Calu3 (cell line): Measurements from ENCODE around the gene CST3. TPM values are rescaled to one million over a fixed set of nuclear protein-coding genes. Genes with fewer than 3 reads are reported as not detected.

Experiments
- BruUV-seq: library from RNA; stranded (reverse); fragments of 400-500 nt; replicated peaks from 2 replicates; lab custom pipeline; 2021; lab: Mats Ljungman, UMichigan
- CTCF ChIA-PET: fragments of 300-600 bp; sonication (Branson Sonifier 250); formaldehyde crosslinking; loops from one replicate; lab custom pipeline; 2022; ENCODE audit warnings: antibody characterized with exemption; lab: Charles Lee
- DNase-seq: peaks from one replicate; pipeline ENCODE4 v3.0.0; 2022
- H3K27ac Mint-ChIP-seq: one replicate; pipeline ENCODE4 v1.8.0; 2022; ENCODE audit warnings: mixed read lengths; ENCODE audit not compliant: unreplicated experiment
- H3K27me3 Mint-ChIP-seq: one replicate; pipeline ENCODE4 v1.8.0; 2022; ENCODE audit warnings: mixed read lengths; ENCODE audit not compliant: unreplicated experiment
- H3K36me3 Mint-ChIP-seq: one replicate; pipeline ENCODE4 v1.8.0; 2022; ENCODE audit warnings: mild to moderate bottlenecking, moderate library complexity, mixed read lengths; ENCODE audit not compliant: insufficient read depth, unreplicated experiment
- H3K4me1 Mint-ChIP-seq: one replicate; pipeline ENCODE4 v1.8.0; 2022; ENCODE audit warnings: mild to moderate bottlenecking, low read depth, mixed read lengths; ENCODE audit not compliant: unreplicated experiment
- H3K4me3 Mint-ChIP-seq: one replicate; pipeline ENCODE4 v1.8.0; 2022; ENCODE audit warnings: mild to moderate bottlenecking, low read depth, moderate library complexity, mixed read lengths; ENCODE audit not compliant: unreplicated experiment
- H3K9me3 Mint-ChIP-seq: one replicate; pipeline ENCODE4 v1.8.0; 2022; ENCODE audit warnings: low read depth, mixed read lengths; ENCODE audit not compliant: unreplicated experiment
- intact Hi-C: fragments of 100-400 bp; cut with micrococcal nuclease; formaldehyde crosslinking; loops from one replicate; pipeline ENCODE4 v1.10.0; 2022; ENCODE audit not compliant: unreplicated experiment
- total RNA-seq: library from RNA; stranded (reverse); gene quantifications from 2 replicates; pipeline ENCODE4 v1.2.3, GENCODE V29; 2022
- TF ChIP-seq, protein P1 (sequence below): fragments of 200-600 bp; IDR thresholded peaks from one replicate; pipeline ENCODE4 v1.8.0; 2022; ENCODE audit warnings: antibody characterized with exemption; ENCODE audit not compliant: unreplicated experiment

CST3 gene
- total RNA-seq, 1 experiment from 2014 or later, result 95.7 TPM

DNA sequence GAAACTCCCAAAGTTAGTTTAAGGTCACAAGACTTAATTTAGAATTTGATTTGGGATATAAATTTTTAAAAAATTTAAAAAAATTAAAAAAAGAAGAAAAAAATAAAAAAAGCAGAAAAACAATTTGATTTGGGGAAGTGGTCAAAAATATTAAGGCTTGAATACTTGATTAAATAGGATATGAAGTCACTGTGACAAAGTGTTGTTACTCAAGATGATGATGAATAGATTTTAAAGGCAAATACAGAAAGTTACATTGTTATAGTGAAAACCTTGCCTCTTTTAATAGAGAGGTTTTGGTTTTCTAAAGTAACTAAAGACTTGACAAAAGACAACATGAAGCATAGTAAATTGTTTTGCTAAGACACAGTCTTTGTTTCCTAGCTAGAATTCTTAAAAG lies 39.3 kb downstream of the CST3 start:
- TF ChIP-seq, protein P1, sequence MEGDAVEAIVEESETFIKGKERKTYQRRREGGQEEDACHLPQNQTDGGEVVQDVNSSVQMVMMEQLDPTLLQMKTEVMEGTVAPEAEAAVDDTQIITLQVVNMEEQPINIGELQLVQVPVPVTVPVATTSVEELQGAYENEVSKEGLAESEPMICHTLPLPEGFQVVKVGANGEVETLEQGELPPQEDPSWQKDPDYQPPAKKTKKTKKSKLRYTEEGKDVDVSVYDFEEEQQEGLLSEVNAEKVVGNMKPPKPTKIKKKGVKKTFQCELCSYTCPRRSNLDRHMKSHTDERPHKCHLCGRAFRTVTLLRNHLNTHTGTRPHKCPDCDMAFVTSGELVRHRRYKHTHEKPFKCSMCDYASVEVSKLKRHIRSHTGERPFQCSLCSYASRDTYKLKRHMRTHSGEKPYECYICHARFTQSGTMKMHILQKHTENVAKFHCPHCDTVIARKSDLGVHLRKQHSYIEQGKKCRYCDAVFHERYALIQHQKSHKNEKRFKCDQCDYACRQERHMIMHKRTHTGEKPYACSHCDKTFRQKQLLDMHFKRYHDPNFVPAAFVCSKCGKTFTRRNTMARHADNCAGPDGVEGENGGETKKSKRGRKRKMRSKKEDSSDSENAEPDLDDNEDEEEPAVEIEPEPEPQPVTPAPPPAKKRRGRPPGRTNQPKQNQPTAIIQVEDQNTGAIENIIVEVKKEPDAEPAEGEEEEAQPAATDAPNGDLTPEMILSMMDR, result no peak
- Mint-ChIP-seq H3K9me3 (no peaks in the 10 kb centered on the region), H3K4me1 (no peaks in the 10 kb centered on the region), H3K27me3 (no peaks in the 10 kb centered on the region), H3K4me3 (no peak overlapping the region), H3K36me3 (no peaks in the 10 kb centered on the region), H3K27ac (no peak overlapping the region)
- intact Hi-C loops, result no loop called here
- DNase-seq, result no peak
- BruUV-seq, result no TSS peak
- CTCF ChIA-PET, result no interaction called here

GRCh38 chr20:23596579-23597250 lies 41.0 kb downstream of the CST3 start:
- Mint-ChIP-seq H3K4me3 (no peak overlapping the region), H3K27ac (no peak overlapping the region), H3K36me3 (no peaks in the 10 kb centered on the region), H3K27me3 (no peaks in the 10 kb centered on the region), H3K4me1 (no peaks in the 10 kb centered on the region), H3K9me3 (no peaks in the 10 kb centered on the region)
- BruUV-seq, result no TSS peak
- no peak for DNase-seq
- TF ChIP-seq, protein P1, result no peak
- CTCF ChIA-PET, result no interaction called here
- intact Hi-C loops, result no loop called here

DNA sequence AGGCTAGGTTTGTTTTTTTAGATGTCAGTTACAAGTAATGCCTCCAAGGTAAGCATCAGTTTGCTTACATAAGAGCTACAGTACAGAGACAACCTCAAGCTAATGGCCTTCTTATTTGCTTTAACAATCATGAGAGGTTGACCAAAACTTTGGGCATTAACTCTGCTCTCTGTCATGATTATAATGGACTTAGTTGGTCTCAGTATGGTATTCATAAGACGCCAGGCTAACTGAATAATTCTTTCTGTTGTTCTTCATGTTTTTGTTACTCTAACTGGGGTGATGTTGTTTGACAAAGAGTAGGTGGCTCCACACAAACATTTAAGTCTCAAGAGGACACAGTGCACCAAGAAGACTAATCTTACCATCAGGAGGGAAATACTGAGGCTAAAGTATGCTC lies 41.8 kb downstream of the CST3 start:
- BruUV-seq, result no TSS peak
- no peak for DNase-seq
- CTCF ChIA-PET, result no interaction called here
- TF ChIP-seq, protein P1, result no peak
- H3K4me1 Mint-ChIP-seq, result no peaks in the 10 kb centered on the region
- intact Hi-C loops, result no loop called here
- no peaks in the 10 kb centered on the region for H3K36me3 Mint-ChIP-seq
- no peaks in the 10 kb centered on the region for H3K9me3 Mint-ChIP-seq
- no peaks in the 10 kb centered on the region for H3K27me3 Mint-ChIP-seq
- H3K4me3 Mint-ChIP-seq, result no peak overlapping the region
- no peak overlapping the region for H3K27ac Mint-ChIP-seq

GRCh38 chr20:23588434-23589403 lies 49.0 kb downstream of the CST3 start:
- DNase-seq, result no peak
- Mint-ChIP-seq H3K4me1 (peaks cover 11% of the 10 kb centered on the region), H3K27me3 (no peaks in the 10 kb centered on the region), H3K36me3 (no peaks in the 10 kb centered on the region), H3K4me3 (no peak overlapping the region), H3K9me3 (no peaks in the 10 kb centered on the region), H3K27ac (no peak overlapping the region)
- TF ChIP-seq, protein P1, result no peak
- intact Hi-C loops, result no loop called here
- CTCF ChIA-PET, result no interaction called here
- BruUV-seq, result no TSS peak
